Right lobe of liver (tissue), 6 donors: ENCODE data around the gene CPA3. TPM values are rescaled to one million over a fixed set of nuclear protein-coding genes. Genes with fewer than 3 reads are reported as not detected.

Experiments
- ATAC-seq, 4 donors: fragments of 200-7000 bp; cut with Tn5 transposase; one replicate each; pipeline ENCODE4 v1.9.1; 2020; ENCODE audit warnings: mild to moderate bottlenecking in 4 of 4, moderate library complexity in 4 of 4
- DNase-seq, 3 donors: peaks; one replicate each; pipeline ENCODE4 v3.0.0-alpha.2; 2020
- H3K27ac ChIP-seq, 3 donors: fragments of 200-600 bp; one replicate each; pipeline ENCODE4 v1.8.0; 2022
- H3K27me3 ChIP-seq, 2 donors: fragments of 200-600 bp; one replicate each; pipeline ENCODE4 v1.8.0; 2022
- H3K36me3 ChIP-seq, 4 donors: fragments of 200-600 bp; sonication (generic) in 1 of 4; one replicate each; pipeline versions ENCODE4 v1.5.1 to v1.8.0; 2017 to 2022; ENCODE audit warnings: control low read depth in 1 of 4
- H3K4me1 ChIP-seq, 4 donors: fragments of 200-600 bp; sonication (generic) in 1 of 4; one replicate each; pipeline versions ENCODE4 v1.5.1 to v1.8.0; 2017 to 2022; ENCODE audit warnings: control low read depth in 1 of 4
- H3K4me3 ChIP-seq, 3 donors: fragments of 200-600 bp; one replicate each; pipeline ENCODE4 v1.8.0; 2022
- H3K9me3 ChIP-seq, 4 donors: fragments of 200-600 bp; sonication (generic) in 1 of 4; one replicate each; pipeline versions ENCODE4 v1.5.1 to v1.8.0; 2017 to 2022; ENCODE audit warnings: control low read depth in 1 of 4
- POLR2A ChIP-seq: fragments of 450-650 bp; IDR thresholded peaks from one replicate; pipeline ENCODE4 v1.6.1; 2017; ENCODE audit warnings: antibody characterized with exemption, mild to moderate bottlenecking
- WGBS: methylation state at CpG from one replicate; pipeline ENCODE4 v1.1.6; 2018; ENCODE audit warnings: low coverage, low lambda C conversion rate; ENCODE audit not compliant: insufficient coverage; ENCODE audit errors: missing lambda C conversion rate; 5-methylcytosine and 5-hydroxymethylcytosine counted together
- intact Hi-C, 2 donors: fragments of 100-400 bp; cut with DNase I; formaldehyde crosslinking; loops; one replicate each; pipeline versions ENCODE4 v1.11.2 to v1.14.1; 2022
- total RNA-seq, 6 experiments: library from RNA; depleted of rRNA in 2 of 6; stranded (reverse); fragments of >200 nt in 2 of 6; fragmentation: NEBNext Ultra II Directional in 3 of 6; extraction: Animal tissue kit (Norgen Biotek cat#: 25700) in 3 of 6; gene quantifications; one replicate each; pipeline versions ENCODE4 v1.1.0 to v1.2.4, GENCODE V29; 2016 to 2023
- TF ChIP-seq, protein P1 (sequence below), 4 donors: fragments of 200-600 bp in 3 of 4; fragments of 450-650 bp in 1 of 4; IDR thresholded peaks; one replicate each; pipeline versions ENCODE4 v1.5.1 to v1.8.0; 2016 to 2022; ENCODE audit warnings: antibody characterized with exemption in 4 of 4, mild to moderate bottlenecking in 2 of 4
- donor health status: DM: no; HTN: yes; CAD: no.
- donor health status: DM: no; HTN: no; CAD: no.
- donor health status: DM: no; HTN: no; CAD: no.
- donor health status: DM: no; HTN: yes; CAD: no.
- donor health status: DM: no; HTN: yes; CAD: no.

The CPA3 gene
- total RNA-seq, 6 experiments from 2014 or later: 0.12 to 0.27 (median 0.22) TPM; not detected in 1

DNA sequence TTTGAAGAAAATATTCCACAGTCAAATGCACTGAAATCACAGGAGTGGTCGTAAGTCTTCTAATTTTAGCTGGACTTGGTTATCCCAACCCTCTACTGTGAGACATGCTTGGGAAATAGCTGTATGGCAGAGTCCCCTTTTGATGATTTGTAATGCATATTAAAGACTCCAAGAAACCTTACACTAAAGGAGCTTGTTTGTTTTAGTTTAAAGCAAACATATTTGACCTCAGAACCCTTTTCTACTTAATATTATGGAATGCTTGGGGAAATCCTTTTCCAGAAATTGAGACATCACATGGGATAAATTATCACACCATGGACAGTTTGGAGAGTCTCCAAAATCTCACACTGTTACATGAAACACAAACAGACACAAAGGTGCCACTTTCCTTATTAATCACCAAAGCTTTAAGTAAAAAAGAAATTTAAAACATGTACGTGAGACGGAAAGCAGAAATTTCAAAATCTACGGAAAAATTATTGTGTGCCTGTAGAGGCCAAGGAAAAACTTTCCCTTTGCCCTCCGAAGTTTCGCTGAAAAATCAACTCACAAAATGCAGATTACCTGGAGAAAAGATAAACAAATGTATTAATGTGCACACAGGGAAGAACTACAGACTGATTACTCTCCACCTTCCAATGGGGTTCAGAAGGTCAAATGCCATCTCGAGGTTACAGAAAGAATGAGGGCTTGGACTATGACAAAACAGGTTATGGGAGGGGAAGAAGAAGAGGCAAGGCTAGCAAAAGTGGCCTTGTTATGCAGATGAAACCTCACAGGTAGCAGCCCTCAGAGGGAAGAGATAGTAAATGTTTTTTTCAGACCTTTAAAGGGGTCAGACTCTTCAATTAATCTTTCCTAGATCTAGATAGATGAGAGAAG, 44.5 kb upstream of the CPA3 start:
- ATAC-seq (no peak), DNase-seq (no peak)
- H3K4me1 ChIP-seq: no peaks in the 10 kb centered on the region
- no peaks in the 10 kb centered on the region for H3K27me3 ChIP-seq
- no peak for TF ChIP-seq POLR2A
- TF ChIP-seq, protein P1, sequence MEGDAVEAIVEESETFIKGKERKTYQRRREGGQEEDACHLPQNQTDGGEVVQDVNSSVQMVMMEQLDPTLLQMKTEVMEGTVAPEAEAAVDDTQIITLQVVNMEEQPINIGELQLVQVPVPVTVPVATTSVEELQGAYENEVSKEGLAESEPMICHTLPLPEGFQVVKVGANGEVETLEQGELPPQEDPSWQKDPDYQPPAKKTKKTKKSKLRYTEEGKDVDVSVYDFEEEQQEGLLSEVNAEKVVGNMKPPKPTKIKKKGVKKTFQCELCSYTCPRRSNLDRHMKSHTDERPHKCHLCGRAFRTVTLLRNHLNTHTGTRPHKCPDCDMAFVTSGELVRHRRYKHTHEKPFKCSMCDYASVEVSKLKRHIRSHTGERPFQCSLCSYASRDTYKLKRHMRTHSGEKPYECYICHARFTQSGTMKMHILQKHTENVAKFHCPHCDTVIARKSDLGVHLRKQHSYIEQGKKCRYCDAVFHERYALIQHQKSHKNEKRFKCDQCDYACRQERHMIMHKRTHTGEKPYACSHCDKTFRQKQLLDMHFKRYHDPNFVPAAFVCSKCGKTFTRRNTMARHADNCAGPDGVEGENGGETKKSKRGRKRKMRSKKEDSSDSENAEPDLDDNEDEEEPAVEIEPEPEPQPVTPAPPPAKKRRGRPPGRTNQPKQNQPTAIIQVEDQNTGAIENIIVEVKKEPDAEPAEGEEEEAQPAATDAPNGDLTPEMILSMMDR (IDR thresholded peaks at IDR 0.05): no peak
- no peak overlapping the region for H3K27ac ChIP-seq
- H3K9me3 ChIP-seq: no peaks in the 10 kb centered on the region
- 68% methylated on average over 7 of the region's 7 CpGs for WGBS
- no peaks in the 10 kb centered on the region for H3K36me3 ChIP-seq
- intact Hi-C loops: no loop called here
- H3K4me3 ChIP-seq: no peak overlapping the region

GRCh38 chr3:148823026-148823425, 42.1 kb upstream of the CPA3 start:
- H3K9me3 ChIP-seq: no peaks in the 10 kb centered on the region
- no peak overlapping the region for H3K27ac ChIP-seq
- intact Hi-C loops: no loop called here
- TF ChIP-seq, protein P1 (IDR thresholded peaks at IDR 0.05): no peak
- no peaks in the 10 kb centered on the region for H3K4me1 ChIP-seq
- ATAC-seq (no peak), DNase-seq (no peak)
- no peaks in the 10 kb centered on the region for H3K36me3 ChIP-seq
- H3K27me3 ChIP-seq: no peaks in the 10 kb centered on the region
- no peak overlapping the region for H3K4me3 ChIP-seq
- 13% methylated on average over 1 of the region's 1 CpG for WGBS

DNA sequence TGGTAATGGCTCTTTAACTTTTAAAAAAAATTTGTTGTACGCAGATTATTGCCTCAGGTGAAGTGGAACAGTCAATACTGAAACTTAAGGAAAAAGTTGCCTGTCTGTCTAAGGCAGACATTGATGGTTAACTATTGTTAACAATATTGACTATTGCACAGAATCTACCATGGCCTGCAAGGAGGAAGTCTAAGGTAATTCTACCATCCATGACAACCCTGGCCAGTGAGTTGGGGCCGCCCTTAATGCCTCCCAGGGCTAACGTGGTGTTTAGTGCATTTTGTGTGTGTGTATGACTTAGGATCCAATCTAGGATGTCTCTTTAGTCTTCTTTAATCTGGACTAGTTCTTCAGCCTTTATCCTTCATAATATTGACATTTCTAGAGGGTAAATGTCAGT, 39.6 kb upstream of the CPA3 start:
- DNase-seq: no peak
- H3K27me3 ChIP-seq: no peaks in the 10 kb centered on the region
- H3K4me3 ChIP-seq: no peak overlapping the region
- H3K9me3 ChIP-seq: no peaks in the 10 kb centered on the region
- ATAC-seq: no peak
- WGBS: 74% methylated on average over 3 of the region's 3 CpGs
- intact Hi-C loops: no loop called here
- no peaks in the 10 kb centered on the region for H3K36me3 ChIP-seq
- no peaks in the 10 kb centered on the region for H3K4me1 ChIP-seq
- no peak overlapping the region for H3K27ac ChIP-seq
- TF ChIP-seq, protein P1 (IDR thresholded peaks at IDR 0.05): no peak
- no peak for TF ChIP-seq POLR2A

GRCh38 chr3:148827585-148827984, 37.5 kb upstream of the CPA3 start, which contains the start of gene CPB1:
Gene CPB1 (plus strand): TSS chr3:148827811. CDS start chr3:148827824, 13 bp downstream.
- no peak for DNase-seq
- no peak within 1 kb of the TSS for H3K27ac ChIP-seq
- ATAC-seq: no peak
- no peaks in the 10 kb centered on the region for H3K9me3 ChIP-seq
- no peak for TF ChIP-seq POLR2A
- TF ChIP-seq, protein P1 (IDR thresholded peaks at IDR 0.05): no peak
- H3K36me3 ChIP-seq: no peaks in the 10 kb centered on the region
- H3K4me1 ChIP-seq: no peaks in the 10 kb centered on the region
- H3K4me3 ChIP-seq: no peak within 1 kb of the TSS
- intact Hi-C loops: no loop called here
- H3K27me3 ChIP-seq: no peaks in the 10 kb centered on the region
